Endodermal cell (in vitro differentiated cells): ENCODE data around the gene MED14. TPM values are rescaled to one million over a fixed set of nuclear protein-coding genes. Genes with fewer than 3 reads are reported as not detected.

Source experiments
- DNase-seq: peaks from one replicate; pipeline ENCODE4 v3.0.0-alpha.2; 2017
- H3K27ac ChIP-seq: 2 replicates; pipeline ENCODE4 v1.5.1; 2013; ENCODE audit warnings: mild to moderate bottlenecking, low read depth, low read length, moderate library complexity
- H3K27me3 ChIP-seq: 2 replicates; pipeline ENCODE4 v1.6.1; 2013; ENCODE audit warnings: mild to moderate bottlenecking, low read length, moderate library complexity; ENCODE audit not compliant: insufficient read depth, control insufficient read depth, poor library complexity, severe bottlenecking
- H3K36me3 ChIP-seq: 2 replicates; pipeline ENCODE4 v1.7.0; 2013; ENCODE audit warnings: mild to moderate bottlenecking, low read length, moderate library complexity; ENCODE audit not compliant: control insufficient read depth, insufficient read depth
- H3K4me1 ChIP-seq: one replicate; pipeline ENCODE4 v1.7.0; 2013; ENCODE audit warnings: low read length; ENCODE audit not compliant: control insufficient read depth, insufficient read depth
- H3K4me3 ChIP-seq: 2 replicates; pipeline ENCODE4 v1.5.1; 2013; ENCODE audit warnings: mild to moderate bottlenecking, low read length, moderate library complexity
- H3K9ac ChIP-seq: 2 replicates; pipeline ENCODE4 v1.6.1; 2013; ENCODE audit warnings: mild to moderate bottlenecking, low read length, moderate library complexity; ENCODE audit not compliant: poor library complexity, severe bottlenecking; ENCODE audit errors: extremely low read depth
- H3K9me3 ChIP-seq: 2 replicates; pipeline ENCODE4 v1.6.1; 2013; ENCODE audit warnings: mild to moderate bottlenecking, low read length, moderate library complexity; ENCODE audit not compliant: control insufficient read depth
- H3K27ac Mint-ChIP-seq: 2 replicates; pipeline ENCODE4 v1.8.0; 2020; ENCODE audit warnings: mixed read lengths
- H3K27me3 Mint-ChIP-seq: 2 replicates; pipeline ENCODE4 v1.8.0; 2021; ENCODE audit warnings: mild to moderate bottlenecking, mixed read lengths; ENCODE audit not compliant: insufficient read depth
- H3K36me3 Mint-ChIP-seq: 2 replicates; pipeline ENCODE4 v1.8.0; 2020; ENCODE audit warnings: low read depth, mixed read lengths
- H3K4me1 Mint-ChIP-seq: 2 replicates; pipeline ENCODE4 v1.8.0; 2020; ENCODE audit warnings: mixed read lengths
- H3K4me3 Mint-ChIP-seq: 2 replicates; pipeline ENCODE4 v1.8.0; 2020; ENCODE audit warnings: mild to moderate bottlenecking, moderate library complexity, mixed read lengths
- H3K9me3 Mint-ChIP-seq: 2 replicates; pipeline ENCODE4 v1.8.0; 2020; ENCODE audit warnings: mild to moderate bottlenecking, mixed read lengths
- CTCF ChIP-seq: fragments of 200-600 bp; sonication (generic); conservative IDR thresholded peaks from 2 replicates; pipeline ENCODE4 v1.5.0; 2021; ENCODE audit warnings: antibody characterized with exemption, mild to moderate bottlenecking
- WGBS, 2 experiments: methylation state at CpG; one replicate each; pipeline versions ENCODE4 v1.1.5 to v1.1.7; 2013; ENCODE audit warnings: missing lambda C conversion rate in 2 of 2, mixed read lengths in 1 of 2; ENCODE audit not compliant: insufficient coverage in 1 of 2, insufficient read length in 1 of 2; 5-methylcytosine and 5-hydroxymethylcytosine counted together
- total RNA-seq, 2 donors: library from RNA; stranded (reverse); fragmentation: NEBNext Ultra II Directional in 1 of 2; extraction: Animal tissue kit (Norgen Biotek cat#: 25700) in 1 of 2; gene quantifications; 2 replicates in 1 of 2; 3 replicates in 1 of 2; pipeline ENCODE4 v1.2.1, GENCODE V29; 2021

MED14 gene
- total RNA-seq, 2 donors from 2014 or later = 50.4 to 53.4 TPM

GRCh38 chrX:40622479-40623138 is 112.7 kb downstream of the MED14 start:
- Mint-ChIP-seq H3K36me3 (no peaks in the 10 kb centered on the region), H3K27me3 (peaks cover 2% of the 10 kb centered on the region), H3K9me3 (peaks cover 21% of the 10 kb centered on the region), H3K4me3 (no peak overlapping the region), H3K4me1 (no peaks in the 10 kb centered on the region), H3K27ac (no peak overlapping the region)
- DNase-seq = no peak
- WGBS, 2 experiments = 92 to 95% methylated on average over 6 to 18 of the region's 18 CpGs
- Histone ChIP-seq H3K4me1 (no peaks in the 10 kb centered on the region), H3K9ac (no peak overlapping the region), H3K4me3 (no peak overlapping the region), H3K27me3 (no peaks in the 10 kb centered on the region), H3K9me3 (no peaks in the 10 kb centered on the region), H3K27ac (no peak overlapping the region), H3K36me3 (no peaks in the 10 kb centered on the region)
- no peak for TF ChIP-seq CTCF

- H3K9me3 ChIP-seq = no peaks in the 10 kb centered on the region
- no peaks in the 10 kb centered on the region for H3K27me3 ChIP-seq
- no peak overlapping the region for H3K9ac ChIP-seq
- Mint-ChIP-seq H3K9me3 (peaks cover 19% of the 10 kb centered on the region), H3K27ac (no peak overlapping the region), H3K4me1 (no peaks in the 10 kb centered on the region), H3K36me3 (no peaks in the 10 kb centered on the region), H3K27me3 (no peaks in the 10 kb centered on the region), H3K4me3 (no peak overlapping the region)
- H3K4me3 ChIP-seq = no peak overlapping the region
- H3K27ac ChIP-seq = no peak overlapping the region
- no peaks in the 10 kb centered on the region for H3K36me3 ChIP-seq
- TF ChIP-seq CTCF = no peak
- 85 to 89% methylated on average over 4 to 6 of the region's 7 CpGs for WGBS, 2 experiments
- H3K4me1 ChIP-seq = no peaks in the 10 kb centered on the region
- no peak for DNase-seq
These were observed 117.8 kb downstream of the MED14 start for GRCh38 chrX:40617566-40617965.

GRCh38 chrX:40615976-40616375 is 119.4 kb downstream of the MED14 start:
- Histone ChIP-seq H3K4me1 (no peaks in the 10 kb centered on the region), H3K4me3 (no peak overlapping the region), H3K27ac (no peak overlapping the region), H3K27me3 (no peaks in the 10 kb centered on the region), H3K9ac (no peak overlapping the region), H3K9me3 (no peaks in the 10 kb centered on the region), H3K36me3 (no peaks in the 10 kb centered on the region)
- DNase-seq = no peak
- Mint-ChIP-seq H3K4me1 (no peaks in the 10 kb centered on the region), H3K27ac (no peak overlapping the region), H3K36me3 (no peaks in the 10 kb centered on the region), H3K4me3 (no peak overlapping the region), H3K27me3 (no peaks in the 10 kb centered on the region), H3K9me3 (peaks cover 17% of the 10 kb centered on the region)
- 58% methylated on average over 5 of the region's 9 CpGs; no CpG with 5 or more reads in 1 of the 2 experiments for WGBS, 2 experiments
- no peak for TF ChIP-seq CTCF
